ENCODE data around the gene CD27.

DNA sequence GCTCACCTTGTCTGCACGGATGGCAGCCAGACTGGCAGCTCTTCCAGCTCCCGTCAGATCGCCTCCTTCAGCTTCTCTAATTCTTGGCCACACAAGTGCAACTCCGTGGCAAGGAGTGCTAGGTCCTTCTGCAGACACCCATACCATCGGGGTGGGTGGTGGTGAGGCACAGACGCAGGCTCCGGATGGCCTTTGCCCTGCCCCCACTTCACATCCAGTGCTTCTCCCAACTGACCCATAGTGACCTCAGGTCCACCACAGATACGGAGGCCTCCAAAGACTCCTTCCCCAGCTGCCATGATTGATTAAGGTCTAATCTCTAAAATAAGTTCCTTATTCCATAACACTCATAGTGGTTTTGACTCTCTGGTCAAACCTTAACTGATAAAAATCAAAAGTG lies 19.9 kb upstream of the CD27 start:
- TF ChIP-seq, protein P1, sequence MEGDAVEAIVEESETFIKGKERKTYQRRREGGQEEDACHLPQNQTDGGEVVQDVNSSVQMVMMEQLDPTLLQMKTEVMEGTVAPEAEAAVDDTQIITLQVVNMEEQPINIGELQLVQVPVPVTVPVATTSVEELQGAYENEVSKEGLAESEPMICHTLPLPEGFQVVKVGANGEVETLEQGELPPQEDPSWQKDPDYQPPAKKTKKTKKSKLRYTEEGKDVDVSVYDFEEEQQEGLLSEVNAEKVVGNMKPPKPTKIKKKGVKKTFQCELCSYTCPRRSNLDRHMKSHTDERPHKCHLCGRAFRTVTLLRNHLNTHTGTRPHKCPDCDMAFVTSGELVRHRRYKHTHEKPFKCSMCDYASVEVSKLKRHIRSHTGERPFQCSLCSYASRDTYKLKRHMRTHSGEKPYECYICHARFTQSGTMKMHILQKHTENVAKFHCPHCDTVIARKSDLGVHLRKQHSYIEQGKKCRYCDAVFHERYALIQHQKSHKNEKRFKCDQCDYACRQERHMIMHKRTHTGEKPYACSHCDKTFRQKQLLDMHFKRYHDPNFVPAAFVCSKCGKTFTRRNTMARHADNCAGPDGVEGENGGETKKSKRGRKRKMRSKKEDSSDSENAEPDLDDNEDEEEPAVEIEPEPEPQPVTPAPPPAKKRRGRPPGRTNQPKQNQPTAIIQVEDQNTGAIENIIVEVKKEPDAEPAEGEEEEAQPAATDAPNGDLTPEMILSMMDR (IDR thresholded peaks at IDR 0.05) = no peak
- TF ChIP-seq EP300 (IDR thresholded peaks at IDR 0.05) = no peak

Measured in tibial nerve (tissue), 4 donors.